Natural killer cell (primary cell): ENCODE results near the gene GRID1. TPM values are rescaled to one million over a fixed set of nuclear protein-coding genes. Genes with fewer than 3 reads are reported as not detected.

ENCODE experiments used
- ATAC-seq, 3 donors: fragments of 150-1000 bp in 2 of 3; fragments of 200-7000 bp in 1 of 3; cut with Tn5 transposase; 1 replicate in 1 of 3; 2 replicates in 2 of 3; pipeline ENCODE4 v1.10.0; 2021; ENCODE audit warnings: mild to moderate bottlenecking in 2 of 3, moderate library complexity in 2 of 3
- DNase-seq, 2 donors: peaks; one replicate each; pipeline versions ENCODE4 v3.0.0 to v3.0.0-alpha.2; 2013 to 2021; ENCODE audit warnings: mixed read lengths in 1 of 2
- H3K27ac ChIP-seq: one replicate; pipeline ENCODE4 v1.5.1; 2013; ENCODE audit warnings: mild to moderate bottlenecking, low read length
- H3K27me3 ChIP-seq: one replicate; pipeline ENCODE4 v1.6.1; 2013; ENCODE audit warnings: low read length; ENCODE audit not compliant: control insufficient read depth, insufficient read depth
- H3K36me3 ChIP-seq: one replicate; pipeline ENCODE4 v1.6.1; 2013; ENCODE audit warnings: low read length; ENCODE audit not compliant: control insufficient read depth, insufficient read depth
- H3K4me1 ChIP-seq: one replicate; pipeline ENCODE4 v1.6.1; 2013; ENCODE audit warnings: low read length; ENCODE audit not compliant: control insufficient read depth, insufficient read depth
- H3K4me3 ChIP-seq: one replicate; pipeline ENCODE4 v1.5.1; 2013; ENCODE audit warnings: low read length
- H3K9me3 ChIP-seq: one replicate; pipeline ENCODE4 v1.6.1; 2013; ENCODE audit warnings: low read length; ENCODE audit not compliant: control insufficient read depth, insufficient read depth
- H3K27ac Mint-ChIP-seq, 2 donors: one replicate each; pipeline ENCODE4 v1.8.0; 2022; ENCODE audit warnings: mild to moderate bottlenecking in 2 of 2, mixed read lengths in 2 of 2, moderate library complexity in 1 of 2
- H3K27me3 Mint-ChIP-seq, 2 donors: one replicate each; pipeline ENCODE4 v1.8.0; 2022; ENCODE audit warnings: low read depth in 2 of 2, mixed read lengths in 2 of 2
- H3K36me3 Mint-ChIP-seq: one replicate; pipeline ENCODE4 v1.8.0; 2022; ENCODE audit warnings: mixed read lengths
- H3K4me1 Mint-ChIP-seq, 2 donors: one replicate each; pipeline ENCODE4 v1.8.0; 2022; ENCODE audit warnings: mixed read lengths in 2 of 2
- H3K4me3 Mint-ChIP-seq: one replicate; pipeline ENCODE4 v1.8.0; 2022; ENCODE audit warnings: mild to moderate bottlenecking, moderate library complexity, mixed read lengths
- H3K9me3 Mint-ChIP-seq, 2 donors: one replicate each; pipeline ENCODE4 v1.8.0; 2022; ENCODE audit warnings: mixed read lengths in 2 of 2
- CTCF ChIP-seq: fragments of 200-600 bp; IDR thresholded peaks from one replicate; pipeline ENCODE4 v1.8.0; 2022; ENCODE audit warnings: antibody characterized with exemption
- WGBS: methylation state at CpG from one replicate; pipeline ENCODE4 v1.1.7; 2013; ENCODE audit warnings: missing lambda C conversion rate; ENCODE audit not compliant: insufficient coverage; 5-methylcytosine and 5-hydroxymethylcytosine counted together
- intact Hi-C: fragments of 100-400 bp; cut with micrococcal nuclease; formaldehyde crosslinking; loops from one replicate; pipeline ENCODE4 v1.14.2; 2022
- total RNA-seq, 4 donors: library from RNA; stranded (reverse); fragments of 120-200 nt in 1 of 4; gene quantifications; one replicate each; pipeline versions ENCODE4 v1.2.3 to v1.2.4, GENCODE V29; 2013 to 2022

The GRID1 gene
- total RNA-seq, 3 donors from 2014 or later (not counting 1 experiment from before 2014, with no cell fraction given), result not detected

GRCh38 chr10:85596389-85596788 lies 770.2 kb downstream of the GRID1 start:
- no peaks in the 10 kb centered on the region for H3K27me3 Mint-ChIP-seq
- no peak for TF ChIP-seq CTCF
- intact Hi-C loops, result no loop called here
- no peaks in the 10 kb centered on the region for H3K9me3 ChIP-seq
- H3K4me3 Mint-ChIP-seq, result no peak overlapping the region
- no peak overlapping the region for H3K27ac ChIP-seq
- H3K4me1 ChIP-seq, result no peaks in the 10 kb centered on the region
- WGBS, result 77% methylated on average over 2 of the region's 2 CpGs
- no peaks in the 10 kb centered on the region for H3K36me3 Mint-ChIP-seq
- H3K4me3 ChIP-seq, result no peak overlapping the region
- no peaks in the 10 kb centered on the region for H3K36me3 ChIP-seq
- DNase-seq (no peak), ATAC-seq (no peak)
- peaks cover 0 to 6% of the 10 kb centered on the region in 2 donors for H3K4me1 Mint-ChIP-seq
- no peaks in the 10 kb centered on the region for H3K9me3 Mint-ChIP-seq
- no peak overlapping the region for H3K27ac Mint-ChIP-seq
- H3K27me3 ChIP-seq, result no peaks in the 10 kb centered on the region

- no peak for TF ChIP-seq CTCF
- no peaks in the 10 kb centered on the region for H3K9me3 Mint-ChIP-seq
- peaks cover 0 to 6% of the 10 kb centered on the region in 2 donors for H3K4me1 Mint-ChIP-seq
- Histone ChIP-seq H3K4me3 (no peak overlapping the region), H3K36me3 (no peaks in the 10 kb centered on the region), H3K4me1 (no peaks in the 10 kb centered on the region), H3K27ac (no peak overlapping the region), H3K9me3 (no peaks in the 10 kb centered on the region), H3K27me3 (no peaks in the 10 kb centered on the region)
- DNase-seq, result peak in 1 of 2 donors; percentile 21
- H3K36me3 Mint-ChIP-seq, result no peaks in the 10 kb centered on the region
- WGBS, result 22% methylated on average over 3 of the region's 3 CpGs
- no peaks in the 10 kb centered on the region for H3K27me3 Mint-ChIP-seq
- no peak overlapping the region for H3K4me3 Mint-ChIP-seq
- intact Hi-C loops, result no loop called here
- ATAC-seq, result no peak
- H3K27ac Mint-ChIP-seq, result no peak overlapping the region
These were observed 772.4 kb downstream of the GRID1 start for GRCh38 chr10:85594239-85594638.

GRCh38 chr10:85593226-85593772 lies 773.3 kb downstream of the GRID1 start:
- no peaks in the 10 kb centered on the region for H3K36me3 ChIP-seq
- ATAC-seq, result no peak
- WGBS, result 84% methylated on average over 4 of the region's 4 CpGs

More at GRCh38 chr10:85593226-85593772, 773.3 kb downstream of the GRID1 start:
- no peak for DNase-seq
- H3K27ac ChIP-seq, result no peak overlapping the region
- peaks cover 0 to 6% of the 10 kb centered on the region in 2 donors for H3K4me1 Mint-ChIP-seq
- H3K27me3 ChIP-seq, result no peaks in the 10 kb centered on the region
- no peaks in the 10 kb centered on the region for H3K9me3 ChIP-seq
- no peaks in the 10 kb centered on the region for H3K36me3 Mint-ChIP-seq
- H3K9me3 Mint-ChIP-seq, result no peaks in the 10 kb centered on the region
- no peak for TF ChIP-seq CTCF
- no peak overlapping the region for H3K27ac Mint-ChIP-seq
- H3K4me3 Mint-ChIP-seq, result no peak overlapping the region
- H3K27me3 Mint-ChIP-seq, result no peaks in the 10 kb centered on the region
- intact Hi-C loops, result no loop called here
- no peak overlapping the region for H3K4me3 ChIP-seq
- H3K4me1 ChIP-seq, result no peaks in the 10 kb centered on the region
